Motor neuron (in vitro differentiated cells): ENCODE results near the gene PLCG2. TPM values are rescaled to one million over a fixed set of nuclear protein-coding genes. Genes with fewer than 3 reads are reported as not detected.

Experiments used
- ATAC-seq, 8 experiments: fragments of 200-7000 bp; cut with Tn5 transposase; replicated peaks in 6 of 8; 2 replicates each; pipeline ENCODE4 v1.8.0; 2021; ENCODE audit warnings: mild to moderate bottlenecking in 8 of 8, moderate library complexity in 8 of 8
- H3K27ac ChIP-seq, 2 donors: fragments of 250-450 bp; sonication (Bioruptor Pico); 2 replicates each; pipeline ENCODE4 v1.9.0; 2021; ENCODE audit warnings: antibody characterized with exemption in 2 of 2, mild to moderate bottlenecking in 2 of 2, moderate library complexity in 1 of 2
- H3K4me1 ChIP-seq, 2 donors: fragments of 250-450 bp; sonication (Bioruptor Pico); replicated peaks in 1 of 2; 2 replicates each; pipeline ENCODE4 v1.6.1; 2021; ENCODE audit warnings: antibody characterized with exemption in 2 of 2, mild to moderate bottlenecking in 2 of 2, moderate library complexity in 1 of 2
- H3K4me3 ChIP-seq, 5 donors: fragments of 250-450 bp; sonication (Bioruptor Pico); 2 replicates each; pipeline ENCODE4 v1.9.0; 2021; ENCODE audit warnings: antibody characterized with exemption in 5 of 5, mild to moderate bottlenecking in 5 of 5, moderate library complexity in 4 of 5
- WGBS, 10 experiments: fragments of 450-650 bp; shearing (Covaris generic); methylation state at CpG; one replicate each; pipeline ENCODE4 v1.0.0; 2022; 5-methylcytosine and 5-hydroxymethylcytosine counted together
- in situ Hi-C, 9 experiments: fragments of 400-800 bp; cut with MboI; loops; one replicate each; pipeline ENCODE4 v1.15.0; 2021; ENCODE audit warnings: low sequenced_read_pairs in 9 of 9, low pct_unique_long_range_greater_than_20kb in 2 of 9; ENCODE audit not compliant: unreplicated experiment in 9 of 9
- total RNA-seq, 8 experiments: library from RNA; unstranded; fragments of 300-600 nt; gene quantifications; 2 replicates each; pipeline versions ENCODE4 v1.2.3 to v1.2.4, GENCODE V29; 2022

PLCG2 gene
- total RNA-seq, 8 experiments from 2014 or later, result 0.09 to 2.7 (median 0.87) TPM

DNA sequence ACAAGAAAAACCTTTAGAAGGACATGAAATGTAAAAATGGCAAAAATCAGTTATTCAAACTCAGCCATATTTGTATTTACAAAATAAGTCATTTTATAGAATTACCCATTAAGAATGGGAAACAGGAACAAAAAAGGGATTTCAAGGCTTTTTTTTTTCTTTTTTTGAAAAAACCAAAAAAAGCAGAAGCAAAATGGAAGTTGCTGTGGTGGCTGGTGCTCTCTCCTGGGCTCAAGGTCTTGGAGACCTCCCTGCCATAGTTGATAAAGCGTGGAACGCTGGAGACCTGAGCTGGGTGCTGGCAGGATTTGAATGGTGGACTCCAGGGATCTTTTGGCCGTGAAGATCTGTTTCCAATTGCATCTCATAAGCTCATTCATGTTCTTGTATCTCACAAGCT lies 3.1 kb downstream of the PLCG2 start:
- WGBS, 10 experiments, result 0 to 94% (median 85%) methylated on average over 1 to 3 of the region's 3 CpGs; no CpG with 5 or more reads in 1 of the 10 experiments
- in situ Hi-C loops, result no loop called here
- ATAC-seq, result no peak

GRCh38 chr16:81784072-81784795 lies 5.1 kb downstream of the PLCG2 start:
- WGBS, 10 experiments, result 0 to 42% (median 33%) methylated on average over 1 to 2 of the region's 3 CpGs; no CpG with 5 or more reads in 5 of the 10 experiments
- Histone ChIP-seq H3K27ac (no peak overlapping the region), H3K4me1 (peaks cover 0 to 3% of the 10 kb centered on the region in 2 donors), H3K4me3 (no peak overlapping the region)
- in situ Hi-C loops, result no loop called here
- ATAC-seq, result no peak

More for the DNA sequence above, 3.1 kb downstream of the PLCG2 start:
- no peak overlapping the region for H3K4me3 ChIP-seq
- H3K4me1 ChIP-seq, result peaks cover 0 to 3% of the 10 kb centered on the region in 2 donors
- H3K27ac ChIP-seq, result no peak overlapping the region

- Histone ChIP-seq H3K4me1 (no peaks in the 10 kb centered on the region), H3K4me3 (no peak overlapping the region), H3K27ac (no peak overlapping the region)
- no peak for ATAC-seq
- WGBS, 10 experiments, result 0 to 100% (median 68%) methylated on average over 2 to 6 of the region's 7 CpGs
- in situ Hi-C loops, result no loop called here
Observed at GRCh38 chr16:81785138-81785924, 6.2 kb downstream of the PLCG2 start.

GRCh38 chr16:81786321-81786720 lies 7.2 kb downstream of the PLCG2 start:
- ATAC-seq, result peak in 1 of 8 experiments; percentile 21
- H3K4me3 ChIP-seq, result no peak overlapping the region
- H3K27ac ChIP-seq, result no peak overlapping the region
- in situ Hi-C loops, result no loop called here
- 0 to 71% (median 47%) methylated on average over 1 to 6 of the region's 6 CpGs; no CpG with 5 or more reads in 1 of the 10 experiments for WGBS, 10 experiments
- no peaks in the 10 kb centered on the region for H3K4me1 ChIP-seq

DNA sequence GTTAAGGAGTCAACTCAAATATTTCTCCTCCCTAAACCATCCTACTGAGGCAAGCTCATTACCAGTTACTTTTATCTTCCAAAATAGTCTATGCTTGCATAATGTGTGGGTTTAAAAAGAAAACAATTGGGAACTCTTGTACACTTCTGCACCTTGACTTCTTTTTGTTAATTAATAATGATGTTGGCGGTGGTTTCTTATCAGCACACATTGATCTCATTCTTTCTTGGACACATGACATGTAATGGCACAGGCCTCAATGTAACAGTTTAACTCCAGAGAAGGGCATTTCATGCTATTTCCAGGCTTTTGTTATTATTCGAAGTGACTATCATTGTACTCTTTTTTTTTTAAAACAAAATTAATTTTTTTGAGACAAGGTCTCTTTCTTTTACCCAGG lies 7.8 kb downstream of the PLCG2 start:
- H3K4me1 ChIP-seq, result no peaks in the 10 kb centered on the region
- ATAC-seq, result no peak
- H3K4me3 ChIP-seq, result no peak overlapping the region
- no peak overlapping the region for H3K27ac ChIP-seq
- WGBS, 10 experiments, result 57 to 94% (median 87%) methylated on average over 1 to 2 of the region's 2 CpGs
- in situ Hi-C loops, result no loop called here

DNA sequence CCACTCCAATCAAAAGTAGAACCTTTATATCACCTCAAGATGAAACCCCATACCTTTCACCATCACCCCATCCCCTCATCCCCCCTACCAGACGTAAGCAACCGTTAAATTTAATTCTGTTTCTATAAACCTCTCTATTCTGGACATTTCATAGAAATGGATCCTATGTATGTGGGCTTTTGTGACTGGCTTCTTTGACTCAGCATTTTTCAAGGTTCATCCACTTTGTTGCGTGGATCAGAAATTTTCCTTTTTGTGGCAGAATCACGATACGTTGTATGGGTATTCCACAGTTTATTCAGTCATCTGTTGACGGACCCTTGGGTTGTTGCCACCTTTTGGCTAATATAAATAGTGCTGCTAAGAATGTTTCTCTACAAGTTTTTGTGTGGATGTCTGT lies 8.6 kb downstream of the PLCG2 start:
- ATAC-seq, result no peak
- 0 to 92% (median 65%) methylated on average over 1 to 5 of the region's 6 CpGs; no CpG with 5 or more reads in 2 of the 10 experiments for WGBS, 10 experiments
- Histone ChIP-seq H3K4me1 (no peaks in the 10 kb centered on the region), H3K27ac (no peak overlapping the region), H3K4me3 (no peak overlapping the region)
- in situ Hi-C loops, result no loop called here

- Histone ChIP-seq H3K4me1 (no peaks in the 10 kb centered on the region), H3K27ac (no peak overlapping the region), H3K4me3 (no peak overlapping the region)
- in situ Hi-C loops, result no loop called here
- no peak for ATAC-seq
- 17 to 100% (median 60%) methylated on average over 1 to 4 of the region's 5 CpGs; no CpG with 5 or more reads in 3 of the 10 experiments for WGBS, 10 experiments
Observed at GRCh38 chr16:81790277-81790676, 11.2 kb downstream of the PLCG2 start.

GRCh38 chr16:81790830-81791435 lies 11.8 kb downstream of the PLCG2 start:
- in situ Hi-C loops, result no loop called here
- H3K4me1 ChIP-seq, result no peaks in the 10 kb centered on the region
- ATAC-seq, result no peak
- WGBS, 10 experiments, result 20 to 80% (median 50%) methylated on average over 1 to 2 of the region's 2 CpGs; no CpG with 5 or more reads in 4 of the 10 experiments
- no peak overlapping the region for H3K4me3 ChIP-seq
- H3K27ac ChIP-seq, result no peak overlapping the region

DNA sequence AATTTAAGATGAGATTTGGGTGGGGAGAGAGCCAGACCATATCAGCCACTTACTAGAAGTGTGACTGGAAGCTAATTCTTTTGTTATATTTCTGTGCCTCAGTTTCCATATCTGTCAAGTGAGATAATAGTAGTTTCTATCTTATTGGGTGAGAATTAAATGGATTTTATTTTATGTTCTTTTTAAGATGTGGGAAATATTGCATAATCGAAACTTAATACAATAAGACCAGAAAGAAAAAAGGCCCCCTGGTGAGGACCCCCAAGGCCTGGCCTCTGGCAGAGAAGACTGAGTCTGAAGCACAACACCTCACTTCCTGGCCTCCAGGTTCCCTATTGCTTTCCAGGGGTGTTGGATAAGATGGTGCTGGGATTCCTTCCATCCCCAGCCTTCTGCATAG lies 13.7 kb downstream of the PLCG2 start:
- H3K27ac ChIP-seq, result no peak overlapping the region
- H3K4me1 ChIP-seq, result no peaks in the 10 kb centered on the region
- 22 to 100% (median 49%) methylated on average over 1 of the region's 1 CpG; no CpG with 5 or more reads in 6 of the 10 experiments for WGBS, 10 experiments
- in situ Hi-C loops, result no loop called here
- no peak overlapping the region for H3K4me3 ChIP-seq
- no peak for ATAC-seq

- H3K4me3 ChIP-seq, result no peak overlapping the region
- 31 to 100% (median 80%) methylated on average over 1 to 3 of the region's 3 CpGs; no CpG with 5 or more reads in 3 of the 10 experiments for WGBS, 10 experiments
- no peak for ATAC-seq
- H3K27ac ChIP-seq, result no peak overlapping the region
- in situ Hi-C loops, result no loop called here
- no peaks in the 10 kb centered on the region for H3K4me1 ChIP-seq
Observed at GRCh38 chr16:81795193-81795592, 16.1 kb downstream of the PLCG2 start.

DNA sequence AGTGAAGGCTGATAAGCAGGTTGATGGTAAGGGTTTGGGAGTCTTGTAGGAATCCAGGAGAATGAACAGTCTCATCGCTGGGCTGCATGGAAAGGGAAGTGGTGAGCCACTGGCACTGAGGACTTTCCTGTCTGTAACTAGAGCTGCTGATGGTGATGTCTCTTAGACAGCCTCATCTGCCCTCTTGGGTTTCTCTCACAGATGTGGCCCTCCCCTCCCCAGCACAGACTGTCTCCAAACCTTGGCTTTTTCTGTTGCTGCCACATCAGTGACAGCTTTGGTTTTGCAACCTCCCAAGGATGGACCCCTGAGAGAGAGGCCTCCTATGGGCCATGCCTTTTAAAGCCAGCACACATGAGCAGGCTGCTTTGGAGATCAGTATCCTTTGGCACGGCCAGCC lies 16.9 kb downstream of the PLCG2 start:
- in situ Hi-C loops, result no loop called here

GRCh38 chr16:81796583-81797346 lies 17.7 kb downstream of the PLCG2 start:
- WGBS, 10 experiments, result 13 to 100% (median 69%) methylated on average over 1 to 7 of the region's 10 CpGs
- in situ Hi-C loops, result no loop called here
- no peak for ATAC-seq
- no peak overlapping the region for H3K4me3 ChIP-seq
- H3K27ac ChIP-seq, result no peak overlapping the region
- H3K4me1 ChIP-seq, result no peaks in the 10 kb centered on the region

More for the DNA sequence above, 16.9 kb downstream of the PLCG2 start:
- no peak for ATAC-seq
- H3K27ac ChIP-seq, result no peak overlapping the region
- H3K4me3 ChIP-seq, result no peak overlapping the region
- WGBS, 10 experiments, result 0 to 100% (median 100%) methylated on average over 1 to 2 of the region's 2 CpGs; no CpG with 5 or more reads in 7 of the 10 experiments
- no peaks in the 10 kb centered on the region for H3K4me1 ChIP-seq
